ENCODE data around the gene HOXD3.

HOXD3 gene

DNA sequence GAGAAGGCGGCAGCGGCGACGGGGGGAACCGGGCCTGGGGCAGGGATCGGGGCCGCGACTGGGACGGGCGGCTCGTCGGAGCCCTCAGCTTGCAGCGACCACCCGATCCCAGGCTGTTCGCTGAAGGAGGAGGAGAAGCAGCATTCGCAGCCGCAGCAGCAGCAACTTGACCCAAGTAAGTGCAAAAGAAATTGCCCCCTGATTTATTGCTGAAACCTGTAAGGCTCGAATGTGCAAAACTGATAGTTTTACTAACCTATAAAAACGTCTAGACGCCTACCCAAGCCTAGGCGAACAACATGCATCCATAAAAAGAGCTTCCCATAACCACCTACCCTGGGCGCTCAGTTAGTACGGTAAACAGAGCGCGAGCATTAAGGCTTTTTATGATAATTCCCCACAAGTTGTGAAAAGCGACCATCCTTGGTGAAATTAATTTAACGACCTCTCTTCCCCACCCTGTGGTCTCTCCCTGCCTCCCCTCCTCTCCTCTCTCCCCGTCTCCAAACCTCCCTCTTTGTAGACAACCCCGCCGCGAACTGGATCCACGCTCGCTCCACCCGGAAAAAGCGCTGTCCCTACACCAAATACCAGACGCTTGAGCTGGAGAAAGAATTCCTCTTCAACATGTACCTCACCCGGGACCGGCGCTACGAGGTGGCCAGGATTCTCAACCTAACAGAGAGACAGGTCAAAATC lies 33.5 kb upstream of the HOXD3 start:
- TF ChIP-seq, protein P1, sequence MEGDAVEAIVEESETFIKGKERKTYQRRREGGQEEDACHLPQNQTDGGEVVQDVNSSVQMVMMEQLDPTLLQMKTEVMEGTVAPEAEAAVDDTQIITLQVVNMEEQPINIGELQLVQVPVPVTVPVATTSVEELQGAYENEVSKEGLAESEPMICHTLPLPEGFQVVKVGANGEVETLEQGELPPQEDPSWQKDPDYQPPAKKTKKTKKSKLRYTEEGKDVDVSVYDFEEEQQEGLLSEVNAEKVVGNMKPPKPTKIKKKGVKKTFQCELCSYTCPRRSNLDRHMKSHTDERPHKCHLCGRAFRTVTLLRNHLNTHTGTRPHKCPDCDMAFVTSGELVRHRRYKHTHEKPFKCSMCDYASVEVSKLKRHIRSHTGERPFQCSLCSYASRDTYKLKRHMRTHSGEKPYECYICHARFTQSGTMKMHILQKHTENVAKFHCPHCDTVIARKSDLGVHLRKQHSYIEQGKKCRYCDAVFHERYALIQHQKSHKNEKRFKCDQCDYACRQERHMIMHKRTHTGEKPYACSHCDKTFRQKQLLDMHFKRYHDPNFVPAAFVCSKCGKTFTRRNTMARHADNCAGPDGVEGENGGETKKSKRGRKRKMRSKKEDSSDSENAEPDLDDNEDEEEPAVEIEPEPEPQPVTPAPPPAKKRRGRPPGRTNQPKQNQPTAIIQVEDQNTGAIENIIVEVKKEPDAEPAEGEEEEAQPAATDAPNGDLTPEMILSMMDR (IDR thresholded peaks at IDR 0.05; ENCODE audit: extremely low read depth, missing control alignments) = no peak
- no peak for DNase-seq (ENCODE audit: low spot score)

DNA sequence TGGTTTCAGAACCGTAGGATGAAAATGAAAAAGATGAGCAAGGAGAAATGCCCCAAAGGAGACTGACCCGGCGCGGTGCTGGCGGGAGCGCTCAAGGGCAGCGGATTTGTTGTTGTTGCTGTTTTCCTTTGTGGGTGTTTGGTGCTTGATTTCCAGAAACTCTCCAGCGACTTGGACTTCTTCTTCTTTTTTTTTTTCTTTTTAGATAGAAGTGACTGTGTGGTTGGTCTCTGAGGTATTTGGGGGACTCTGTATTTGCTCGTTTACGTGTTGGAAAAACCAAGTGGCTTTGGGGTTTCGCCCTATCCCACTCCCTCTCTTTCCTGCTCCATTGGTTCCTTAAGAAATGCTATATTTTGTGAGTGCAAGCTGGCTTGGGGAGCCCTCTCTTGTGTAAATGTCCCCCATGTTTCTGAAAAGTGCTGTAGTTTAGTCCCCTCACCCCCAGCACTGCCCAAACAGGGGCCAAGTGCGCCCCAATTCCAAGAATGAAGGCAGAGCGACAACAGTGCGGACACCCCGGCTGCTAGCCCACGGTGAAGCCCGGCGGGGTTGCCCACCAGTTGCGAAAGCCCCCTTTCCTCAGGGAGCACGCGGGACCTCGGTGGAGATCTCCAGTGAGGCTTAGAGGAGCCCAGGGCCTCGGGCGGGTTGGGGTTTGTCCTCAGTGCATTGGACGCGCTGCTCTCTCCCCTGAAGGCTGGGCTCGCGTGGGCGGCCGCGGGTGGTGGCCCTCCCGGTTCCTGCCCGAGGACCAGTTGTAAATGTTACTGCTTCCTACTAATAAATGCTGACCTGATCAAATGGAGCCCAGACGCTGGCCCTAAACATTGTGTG lies 32.8 kb upstream of the HOXD3 start:
- TF ChIP-seq, protein P1 (IDR thresholded peaks at IDR 0.05; ENCODE audit: extremely low read depth, missing control alignments) = no peak
- no peak for DNase-seq (ENCODE audit: low spot score)

DNA sequence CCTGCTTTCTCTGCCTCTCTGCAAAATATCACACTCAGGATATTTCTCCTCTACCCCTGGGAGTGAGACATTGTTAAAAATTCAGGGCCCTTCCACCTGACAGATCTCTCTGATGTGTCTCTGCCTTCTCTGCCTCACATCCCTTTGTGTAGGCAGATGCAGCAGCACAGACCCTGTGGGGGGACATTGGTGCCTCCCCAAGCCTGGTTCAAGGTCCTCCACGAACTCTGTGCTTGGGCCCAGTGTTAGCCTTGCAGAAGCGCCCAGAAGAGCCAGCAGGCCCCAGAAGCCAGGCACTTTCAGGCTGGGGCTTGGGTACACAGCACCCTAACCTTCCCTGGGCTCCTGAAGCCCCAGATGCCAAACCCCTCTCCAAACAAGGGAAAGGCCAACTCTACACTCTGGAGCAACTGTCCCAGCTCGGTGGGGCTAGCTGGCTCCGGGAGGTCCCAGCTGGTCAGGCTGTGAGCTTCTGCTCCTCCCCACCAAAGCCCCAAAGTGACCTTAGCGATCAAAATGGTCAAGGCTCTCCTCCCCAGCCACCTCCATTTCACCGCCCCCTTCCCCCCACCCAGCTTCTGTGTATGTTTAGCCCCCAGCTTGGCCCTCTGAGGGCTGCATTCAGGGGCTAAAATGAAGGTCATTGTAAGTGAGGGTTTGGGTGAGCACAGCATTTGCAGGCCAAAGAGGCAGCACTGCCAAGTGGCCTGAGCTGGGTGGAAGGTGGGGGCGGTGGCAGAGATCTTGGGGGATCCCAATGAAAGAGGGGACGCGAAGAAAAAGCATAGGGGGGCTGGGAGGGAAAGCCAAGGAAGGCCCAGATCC lies 31.9 kb upstream of the HOXD3 start:
- TF ChIP-seq, protein P1 (IDR thresholded peaks at IDR 0.05; ENCODE audit: extremely low read depth, missing control alignments) = no peak
- DNase-seq (ENCODE audit: low spot score) = no peak

DNA sequence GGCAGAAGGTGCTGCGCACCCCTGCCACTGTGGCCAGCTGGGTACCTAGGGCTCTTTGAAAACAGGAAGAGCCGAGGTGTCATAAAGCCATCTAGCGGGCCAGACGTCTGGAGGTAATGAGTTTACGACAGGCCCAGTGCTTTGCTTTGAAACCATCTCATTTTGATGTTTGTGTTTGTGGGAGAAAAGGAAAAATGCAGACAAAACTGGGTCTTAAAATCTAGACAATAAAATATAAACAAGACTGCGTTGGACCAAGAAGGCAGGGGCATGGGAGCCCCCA lies 31.4 kb upstream of the HOXD3 start:
- TF ChIP-seq, protein P1 (IDR thresholded peaks at IDR 0.05; ENCODE audit: extremely low read depth, missing control alignments) = no peak

DNA sequence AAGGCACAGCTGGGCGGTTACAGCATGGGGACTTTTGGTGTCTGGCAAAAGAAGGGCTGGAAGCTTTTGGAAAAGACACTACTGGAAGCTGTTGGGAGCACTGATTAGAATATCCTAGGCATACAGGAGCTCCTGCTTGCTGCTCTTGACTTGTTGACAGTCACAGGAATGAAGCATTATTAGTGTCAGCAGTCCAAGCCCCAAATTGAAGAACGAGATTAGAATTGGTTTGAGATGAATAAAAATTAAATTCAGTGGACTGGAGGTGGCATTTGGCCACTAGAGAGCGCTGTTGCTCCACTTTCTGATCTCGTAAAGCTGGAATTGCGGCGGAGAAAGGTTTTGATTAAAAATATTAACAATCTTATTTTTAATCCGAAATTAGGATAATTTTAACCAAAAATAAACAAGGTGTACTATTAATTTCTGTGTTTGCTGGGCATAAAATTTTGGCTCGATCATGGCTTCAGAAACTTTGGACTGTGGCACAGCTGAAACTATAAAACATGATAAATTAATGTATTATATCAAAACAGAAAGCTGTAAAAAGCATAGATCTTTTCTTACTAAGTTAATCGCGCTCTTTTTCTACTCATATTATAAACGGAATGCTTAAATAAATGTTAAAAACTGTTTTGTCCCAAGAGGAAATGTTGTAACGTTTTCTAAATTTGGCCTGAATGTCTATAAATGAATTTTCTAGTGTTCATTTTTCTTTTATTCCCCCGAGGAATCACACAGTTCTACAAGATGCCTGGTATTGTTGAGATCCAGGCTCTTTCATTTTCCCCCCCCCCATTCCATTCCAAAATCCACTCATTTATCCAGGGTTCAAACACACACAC lies 30.0 kb upstream of the HOXD3 start:
- DNase-seq (ENCODE audit: low spot score) = peak; percentile 71
- TF ChIP-seq, protein P1 (IDR thresholded peaks at IDR 0.05; ENCODE audit: extremely low read depth, missing control alignments) = peak; percentile 70

More for the DNA sequence above, 31.4 kb upstream of the HOXD3 start:
- DNase-seq (ENCODE audit: low spot score) = no peak

DNA sequence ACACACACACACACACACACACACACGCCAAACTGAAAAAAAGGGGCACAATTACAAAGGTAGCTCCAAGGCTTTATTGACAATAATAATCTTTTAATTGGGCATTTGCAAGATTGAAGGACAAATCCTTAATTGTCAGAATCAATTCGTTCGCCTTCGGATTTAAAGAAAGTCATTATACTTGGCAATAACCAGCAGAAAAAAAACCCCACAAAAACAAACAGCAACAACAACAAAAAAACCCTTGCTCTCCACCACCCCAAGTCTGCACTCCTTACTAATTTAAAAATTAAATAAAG lies 29.4 kb upstream of the HOXD3 start:
- TF ChIP-seq, protein P1 (IDR thresholded peaks at IDR 0.05; ENCODE audit: extremely low read depth, missing control alignments) = no peak
- DNase-seq (ENCODE audit: low spot score) = no peak

All from GM20000 (cell line).